ENCODE results near the gene TRIP10.
"Not testable (repeated sequence)": the region's sequence is repeated elsewhere in the genome, so short reads cannot be mapped to it uniquely, and the experiment has no call there.

The TRIP10 gene

GRCh38 chr19:6740589-6741343 lies 1.3 kb downstream of the TRIP10 start:
- DNase-seq (ENCODE audit: low spot score) = no peak

GRCh38 chr19:6743066-6743465 lies 3.6 kb downstream of the TRIP10 start:
- no peak for DNase-seq (ENCODE audit: low spot score)

GRCh38 chr19:6743714-6744380 lies 4.4 kb downstream of the TRIP10 start:
- DNase-seq (ENCODE audit: low spot score) = no peak

- no peak for DNase-seq (ENCODE audit: low spot score)
Measured at GRCh38 chr19:6744381-6745301, 5.2 kb downstream of the TRIP10 start.

- no peak for DNase-seq (ENCODE audit: low spot score)
Measured at GRCh38 chr19:6745965-6746364, 6.5 kb downstream of the TRIP10 start.

GRCh38 chr19:6748543-6748942 lies 9.1 kb downstream of the TRIP10 start:
- DNase-seq (ENCODE audit: low spot score) = not testable (repeated sequence)

- no peak for DNase-seq (ENCODE audit: low spot score)
Measured at GRCh38 chr19:6750062-6750461, 10.6 kb downstream of the TRIP10 start.

GRCh38 chr19:6751189-6751588 lies 11.7 kb downstream of the TRIP10 start:
- no peak for DNase-seq (ENCODE audit: low spot score)

GRCh38 chr19:6752256-6753177 lies 13.0 kb downstream of the TRIP10 start:
- no peak for DNase-seq (ENCODE audit: low spot score)

- peak; percentile 91 for DNase-seq (ENCODE audit: low spot score)
Measured at GRCh38 chr19:6753178-6754031, 13.9 kb downstream of the TRIP10 start.

GRCh38 chr19:6754136-6754535 lies 14.7 kb downstream of the TRIP10 start:
- no peak for DNase-seq (ENCODE audit: low spot score)

- DNase-seq (ENCODE audit: low spot score) = no peak
Measured at GRCh38 chr19:6754653-6755463, 15.4 kb downstream of the TRIP10 start.

- DNase-seq (ENCODE audit: low spot score) = no peak
Measured at GRCh38 chr19:6760606-6761005, 21.1 kb downstream of the TRIP10 start.

- no peak for DNase-seq (ENCODE audit: low spot score)
Measured at GRCh38 chr19:6761053-6761676, 21.7 kb downstream of the TRIP10 start.

- not testable (repeated sequence) for DNase-seq (ENCODE audit: low spot score)
Measured at GRCh38 chr19:6762253-6762797, 22.8 kb downstream of the TRIP10 start.

GRCh38 chr19:6765738-6766356 lies 26.4 kb downstream of the TRIP10 start:
- no peak for DNase-seq (ENCODE audit: low spot score)

- DNase-seq (ENCODE audit: low spot score) = no peak
Measured at GRCh38 chr19:6766357-6767080, 27.0 kb downstream of the TRIP10 start.

- no peak for DNase-seq (ENCODE audit: low spot score)
Measured at GRCh38 chr19:6767081-6767356, 27.5 kb downstream of the TRIP10 start.

All from hematopoietic multipotent progenitor cell treated with erythropoietin and hydrocortisone succinate and interleukin-3 and kit ligand, for 17 days (in vitro differentiated cells).